ENCODE results near the gene TRIM71.

TRIM71 gene

GRCh38 chr3:32946973-32947788 lies 129.4 kb downstream of the TRIM71 start:
- DNase-seq = no peak

Measured in activated T-cell treated with anti-CD3 and anti-CD28 coated beads, Interleukin-2, amount 50 U/mL, for 1 hour (primary cell).